Measurements from ENCODE around the gene MSX1.

The MSX1 gene

GRCh38 chr4:4871242-4871572 lies 11.7 kb downstream of the MSX1 start:
- DNase-seq = no peak

- no peak for DNase-seq
These were observed 12.3 kb downstream of the MSX1 start for GRCh38 chr4:4871573-4872313.

GRCh38 chr4:4872314-4872903 lies 12.9 kb downstream of the MSX1 start:
- DNase-seq = no peak

GRCh38 chr4:4873203-4873602 lies 13.7 kb downstream of the MSX1 start:
- DNase-seq = no peak

- DNase-seq = no peak
These were observed 14.8 kb downstream of the MSX1 start for GRCh38 chr4:4874254-4874653.

- no peak for DNase-seq
These were observed 15.7 kb downstream of the MSX1 start for GRCh38 chr4:4875147-4875546.

GRCh38 chr4:4875611-4876010 lies 16.1 kb downstream of the MSX1 start:
- no peak for DNase-seq

- no peak for DNase-seq
These were observed 17.6 kb downstream of the MSX1 start for GRCh38 chr4:4876945-4877661.

GRCh38 chr4:4880492-4880891 lies 21.0 kb downstream of the MSX1 start:
- DNase-seq = no peak

- no peak for DNase-seq
These were observed 22.0 kb downstream of the MSX1 start for GRCh38 chr4:4881432-4881831.

- no peak for DNase-seq
These were observed 25.1 kb downstream of the MSX1 start for GRCh38 chr4:4884611-4885010.

GRCh38 chr4:4887426-4887825 lies 28.0 kb downstream of the MSX1 start:
- DNase-seq = no peak

- no peak for DNase-seq
These were observed 29.2 kb downstream of the MSX1 start for GRCh38 chr4:4888695-4889094.

GRCh38 chr4:4889781-4890180 lies 30.3 kb downstream of the MSX1 start:
- DNase-seq = no peak

GRCh38 chr4:4890574-4891255 lies 31.2 kb downstream of the MSX1 start:
- DNase-seq = no peak

- no peak for DNase-seq
These were observed 34.3 kb downstream of the MSX1 start for GRCh38 chr4:4893721-4894120.

- DNase-seq = no peak
These were observed 39.9 kb downstream of the MSX1 start for GRCh38 chr4:4899202-4899925.

- no peak for DNase-seq
These were observed 42.4 kb downstream of the MSX1 start for GRCh38 chr4:4901877-4902276.

GRCh38 chr4:4912155-4912554 lies 52.7 kb downstream of the MSX1 start:
- DNase-seq = no peak

- no peak for DNase-seq
These were observed 53.7 kb downstream of the MSX1 start for GRCh38 chr4:4913147-4913561.

All from DMS79 (cell line).